GM19025 (cell line): Measurements from ENCODE around the gene THADA.
A peak's percentile ranks its signal among the peaks of the same experiment; 100 is the strongest.

Source experiments
- ATAC-seq: cut with Tn5 transposase; IDR thresholded peaks from one replicate; pipeline ENCODE4 v1.9.1; 2021; ENCODE audit warnings: mild to moderate bottlenecking, low read depth, moderate library complexity; ENCODE audit not compliant: unreplicated experiment

Gene THADA

GRCh38 chr2:43420389-43420801 is 175.4 kb downstream of the THADA start:
- ATAC-seq: no peak

DNA sequence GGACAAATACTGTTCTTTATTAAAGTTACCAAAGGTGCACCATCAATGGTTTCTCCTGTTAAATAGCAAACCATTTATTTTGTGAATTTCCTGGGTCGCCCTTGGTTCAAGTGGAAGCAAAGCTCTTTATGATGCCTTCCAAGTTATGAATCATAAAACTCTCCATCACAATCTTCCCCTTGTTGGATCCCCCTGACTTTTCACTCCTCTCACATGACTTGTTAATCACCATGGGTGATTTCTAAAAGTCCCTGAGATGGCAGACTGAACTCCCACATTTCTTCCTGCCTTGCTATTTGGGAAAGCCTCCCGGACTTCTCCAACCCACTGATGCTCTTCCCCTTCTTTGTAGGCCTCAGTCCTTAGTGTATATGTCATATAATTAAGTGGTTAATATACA is 176.0 kb downstream of the THADA start:
- no peak for ATAC-seq

GRCh38 chr2:43419243-43419642 is 176.6 kb downstream of the THADA start:
- no peak for ATAC-seq

DNA sequence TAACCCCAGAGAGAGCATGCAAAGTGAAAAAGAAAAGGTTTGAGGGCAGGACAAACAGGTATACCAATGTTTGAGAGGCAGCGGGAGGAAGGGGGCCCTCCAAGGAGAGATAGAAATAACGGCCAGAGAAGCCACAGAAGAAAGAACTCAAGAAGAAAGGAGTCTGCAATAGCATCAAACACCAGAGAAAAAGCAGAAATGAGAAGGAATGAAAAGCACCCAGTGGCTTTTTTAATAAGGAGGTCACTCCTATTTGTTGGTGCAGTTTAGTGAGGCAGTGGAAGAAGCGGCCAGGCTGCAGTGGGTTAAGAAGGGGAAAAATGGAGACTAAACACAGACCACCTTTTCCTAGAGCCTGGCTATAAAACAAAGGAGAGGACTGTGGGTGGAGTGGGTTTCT is 177.2 kb downstream of the THADA start:
- ATAC-seq: no peak

DNA sequence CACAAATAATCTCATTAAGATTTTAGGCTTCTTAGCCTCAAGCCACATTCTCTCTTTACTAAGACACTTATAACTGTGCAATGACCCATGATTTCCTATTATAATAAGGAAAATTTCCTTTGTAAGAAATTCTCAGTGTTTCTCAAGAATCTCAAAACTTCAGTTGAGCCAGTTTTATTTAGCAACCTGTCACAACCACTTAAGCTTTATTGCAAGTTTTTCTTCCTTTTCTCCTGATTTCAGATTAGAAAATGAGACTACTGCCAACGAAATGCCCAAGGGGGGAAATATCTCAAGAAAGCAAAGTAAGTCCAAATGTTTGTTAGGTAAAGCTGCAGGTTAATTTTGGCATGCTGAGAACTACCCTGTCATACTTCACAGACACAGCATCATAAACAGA is 178.5 kb downstream of the THADA start:
- no peak for ATAC-seq

DNA sequence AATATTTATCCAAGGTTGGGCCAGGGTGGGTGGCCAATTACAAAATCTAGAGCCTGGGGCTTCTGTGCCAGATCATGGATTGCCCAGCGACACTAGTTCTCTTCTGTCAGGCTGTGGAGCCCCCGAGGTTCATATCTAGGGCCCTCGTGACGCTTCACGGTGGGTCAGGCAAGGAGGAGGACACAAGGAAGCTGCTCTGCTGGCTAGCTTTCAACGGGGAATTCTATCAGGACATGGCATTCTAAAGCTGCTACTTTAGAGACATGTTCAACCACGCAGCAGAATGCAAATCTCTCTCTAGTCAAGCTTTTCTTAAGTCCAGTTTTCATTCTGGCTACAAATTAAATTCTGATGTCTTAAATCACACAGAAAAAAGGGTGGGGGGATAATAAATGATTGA is 180.2 kb downstream of the THADA start:
- no peak for ATAC-seq

- ATAC-seq: no peak
Observed at GRCh38 chr2:43414586-43415135, 181.2 kb downstream of the THADA start.

GRCh38 chr2:43414033-43414432 is 181.8 kb downstream of the THADA start:
- no peak for ATAC-seq

- no peak for ATAC-seq
Observed at GRCh38 chr2:43412114-43412753, 183.6 kb downstream of the THADA start.

DNA sequence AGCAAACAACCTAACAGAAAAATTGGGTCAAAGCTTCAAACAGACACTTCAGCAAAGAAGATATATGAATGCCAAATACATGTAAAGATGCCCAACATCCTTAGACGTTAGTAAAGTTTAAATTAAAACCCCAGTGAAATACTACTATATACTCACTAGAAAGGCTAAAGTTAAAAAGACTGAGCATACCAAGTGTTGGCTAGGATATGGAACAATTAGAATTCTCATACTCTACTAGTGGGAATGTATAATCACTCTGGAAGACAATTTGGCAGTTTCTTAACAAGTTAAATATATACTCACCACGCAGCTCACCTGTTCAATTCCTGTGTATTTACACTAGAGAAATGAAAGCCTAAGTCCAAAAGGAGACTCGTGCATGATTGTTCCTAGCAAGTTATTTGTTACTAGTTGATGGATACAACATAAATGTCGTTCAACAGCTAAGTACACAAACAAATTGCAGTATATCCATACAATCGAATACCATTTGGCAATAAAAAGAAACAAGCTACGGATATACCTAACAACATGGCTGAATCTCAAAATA is 185.7 kb downstream of the THADA start:
- ATAC-seq: no peak

- ATAC-seq: no peak
Observed at GRCh38 chr2:43408407-43409160, 187.3 kb downstream of the THADA start.

DNA sequence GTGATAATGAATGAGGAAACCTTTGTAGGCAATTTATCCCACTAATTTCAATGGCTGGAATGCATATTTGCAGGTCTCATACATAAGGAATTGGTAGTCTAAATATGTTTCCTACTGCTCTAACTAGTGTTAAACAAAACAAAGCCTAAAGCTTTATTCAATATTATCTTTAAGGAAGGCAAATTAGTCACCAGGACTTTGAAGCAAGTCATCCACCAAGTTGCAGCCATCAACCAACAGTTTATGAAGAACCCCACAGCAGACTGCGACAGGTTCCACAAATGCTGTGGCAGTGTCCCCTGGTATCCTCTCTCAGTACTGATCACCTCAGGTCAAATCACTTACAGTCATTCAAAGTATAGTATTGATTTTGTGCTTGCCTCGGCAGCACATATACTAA is 187.9 kb downstream of the THADA start:
- ATAC-seq: no peak

DNA sequence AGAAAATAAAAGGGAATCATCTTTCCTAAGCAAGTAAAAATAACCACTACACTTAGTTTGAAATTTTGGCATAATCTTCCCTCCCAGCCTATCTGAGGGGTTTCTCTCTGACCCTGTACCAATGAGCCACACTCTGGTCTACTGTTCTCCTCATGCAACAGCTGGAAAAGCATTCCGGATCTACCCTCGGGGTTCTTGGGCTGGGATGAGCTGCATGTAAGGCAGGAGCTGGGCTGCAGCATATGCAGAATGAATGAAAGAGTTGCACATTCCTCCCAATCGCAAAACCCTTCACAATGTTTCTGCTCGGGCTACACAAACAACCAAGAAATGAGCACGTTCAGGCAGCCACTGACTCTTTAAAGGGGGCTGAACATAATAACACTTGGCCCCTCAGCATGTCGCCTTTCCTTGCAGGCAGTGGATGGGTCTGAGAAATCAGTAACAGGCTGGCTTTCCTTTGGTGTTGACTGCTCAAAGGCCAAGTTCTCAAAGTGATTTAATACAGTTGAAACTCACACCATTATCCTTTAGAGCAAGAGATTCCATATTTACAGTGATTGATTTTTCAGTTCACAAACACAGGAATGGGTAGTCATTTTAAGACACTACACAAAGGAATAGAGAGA is 189.1 kb downstream of the THADA start:
- ATAC-seq: no peak

DNA sequence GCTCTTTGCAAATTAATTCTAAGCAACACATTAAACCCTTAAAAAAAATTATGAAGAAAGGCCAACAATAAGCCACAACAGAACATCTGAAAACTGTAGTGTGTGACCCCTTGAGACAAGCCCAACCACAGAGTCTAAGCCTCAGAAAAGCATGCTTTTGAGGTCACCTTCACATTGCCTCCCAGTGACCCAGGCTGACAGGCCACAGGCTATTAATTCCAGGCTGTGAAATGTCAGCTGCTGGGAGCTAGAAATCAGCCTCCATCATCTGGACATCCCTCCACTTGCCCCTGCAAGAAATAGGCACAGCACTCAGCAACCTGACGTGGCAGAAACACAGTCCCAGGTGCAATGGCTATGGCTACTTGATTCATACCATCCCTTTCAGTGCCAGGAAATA is 190.0 kb downstream of the THADA start:
- no peak for ATAC-seq

- peak; percentile 44 for ATAC-seq
Observed at GRCh38 chr2:43402452-43402937, 193.3 kb downstream of the THADA start.

DNA sequence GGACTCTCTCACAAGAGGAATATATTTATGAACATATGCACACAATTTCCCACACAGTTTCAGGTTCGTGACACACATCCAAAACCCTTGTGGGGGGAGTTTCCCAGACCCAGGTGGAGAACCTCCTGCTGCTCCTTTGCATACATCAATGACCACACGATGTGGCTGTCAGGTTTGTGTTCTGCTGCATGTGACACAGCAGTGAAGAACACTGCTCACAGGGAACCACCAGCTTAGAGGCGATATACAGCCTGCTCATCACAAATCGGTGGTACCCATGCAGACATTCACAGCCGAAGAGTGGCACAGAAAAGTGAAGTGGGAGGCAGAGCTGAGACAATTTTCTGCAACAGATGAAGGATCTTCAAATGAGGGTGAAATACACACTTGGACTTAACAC is 193.8 kb downstream of the THADA start:
- ATAC-seq: peak; percentile 91

DNA sequence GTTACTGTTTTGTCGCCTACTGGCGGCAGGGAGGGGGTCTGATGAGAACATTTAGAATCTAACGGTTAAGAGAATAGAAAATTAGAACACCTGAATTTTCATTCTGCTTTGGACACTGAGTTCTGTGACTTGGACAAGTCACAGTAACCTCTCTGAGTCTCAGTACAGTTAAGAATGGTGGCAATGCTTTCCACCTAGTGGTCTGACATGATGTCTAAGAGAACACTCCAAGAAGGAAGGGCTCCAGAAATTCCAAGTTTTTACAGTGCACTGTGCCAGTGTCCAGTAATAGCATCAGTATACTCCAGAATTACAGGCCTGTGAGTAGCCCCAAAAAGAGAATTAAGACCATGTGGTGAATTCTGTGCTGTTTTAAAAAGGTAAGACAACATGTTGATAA is 195.3 kb downstream of the THADA start:
- ATAC-seq: no peak

DNA sequence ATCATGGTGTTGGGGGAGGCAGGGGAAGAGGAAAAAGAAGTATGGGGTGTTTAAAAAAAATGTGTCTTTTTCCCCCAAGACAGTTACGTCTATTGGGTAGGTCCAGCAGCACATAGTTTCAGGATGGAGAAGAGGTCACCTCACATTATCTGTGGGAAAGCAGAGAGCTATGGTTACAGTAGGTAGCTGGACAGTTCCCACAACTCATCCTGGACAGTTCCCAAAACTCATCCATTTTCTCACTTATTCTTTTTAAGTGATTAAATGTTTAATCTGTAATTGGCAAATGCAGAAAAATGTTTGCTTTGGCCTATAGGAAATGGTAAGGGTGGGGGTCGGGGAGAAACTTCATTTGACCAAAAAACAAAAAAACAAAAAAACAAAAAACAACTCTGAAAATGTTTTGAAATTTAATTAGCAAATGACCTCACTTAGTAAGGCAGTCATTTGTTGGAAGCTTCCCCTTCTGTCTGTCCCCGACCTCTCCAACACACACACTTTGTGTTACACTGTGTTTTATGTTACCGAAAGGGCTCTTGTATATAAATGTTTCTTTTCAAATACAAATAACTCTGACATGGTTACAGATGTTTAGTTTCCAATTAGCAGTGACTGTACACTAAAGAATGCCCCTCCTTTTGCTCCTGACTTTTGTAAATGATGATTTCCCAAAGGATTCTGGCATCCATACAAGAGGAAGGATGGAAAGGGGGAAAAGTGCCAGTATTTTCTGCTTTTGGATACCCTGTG is 196.1 kb downstream of the THADA start:
- no peak for ATAC-seq

GRCh38 chr2:43399098-43399497 is 196.7 kb downstream of the THADA start:
- ATAC-seq: no peak

GRCh38 chr2:43397821-43398220 is 198.0 kb downstream of the THADA start:
- no peak for ATAC-seq
